Retinal pigment epithelial cell (primary cell): ENCODE data around the gene RSPO3.
"Not testable (repeated sequence)": the region's sequence is repeated elsewhere in the genome, so short reads cannot be mapped to it uniquely, and the experiment has no call there.

Source experiments
- DNase-seq: peaks from one replicate; pipeline ENCODE4 v3.0.0-alpha.2; 2010; ENCODE audit warnings: low read depth
- H3K4me3 ChIP-seq: 2 replicates; pipeline ENCODE4 v1.5.1; 2011; ENCODE audit warnings: mild to moderate bottlenecking, low read length, control low read depth, moderate library complexity
- TF ChIP-seq, protein P1 (sequence below): conservative IDR thresholded peaks from 2 replicates; pipeline ENCODE4 v1.5.1; 2011; ENCODE audit warnings: low read depth, low read length, control low read depth, inconsistent platforms

The RSPO3 gene

DNA sequence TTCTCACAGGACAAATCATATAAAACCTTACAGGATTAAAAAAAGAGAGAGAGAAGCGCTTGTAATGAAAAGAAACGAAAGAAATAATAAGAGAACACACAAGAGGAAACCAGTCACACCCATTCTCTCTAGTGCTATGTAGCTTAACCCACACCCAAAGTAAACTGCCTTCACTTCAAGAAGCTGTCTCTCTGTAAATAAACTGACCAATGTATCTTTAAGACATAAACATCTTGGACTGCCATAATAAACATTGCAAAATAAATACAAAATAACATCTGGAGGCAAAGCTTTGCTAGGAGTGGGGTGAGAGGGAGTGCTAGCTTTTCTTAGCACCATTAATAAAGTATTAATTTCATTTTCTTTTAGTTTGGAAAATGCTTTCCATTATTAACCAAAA is 86.6 kb downstream of the RSPO3 start:
- TF ChIP-seq, protein P1, sequence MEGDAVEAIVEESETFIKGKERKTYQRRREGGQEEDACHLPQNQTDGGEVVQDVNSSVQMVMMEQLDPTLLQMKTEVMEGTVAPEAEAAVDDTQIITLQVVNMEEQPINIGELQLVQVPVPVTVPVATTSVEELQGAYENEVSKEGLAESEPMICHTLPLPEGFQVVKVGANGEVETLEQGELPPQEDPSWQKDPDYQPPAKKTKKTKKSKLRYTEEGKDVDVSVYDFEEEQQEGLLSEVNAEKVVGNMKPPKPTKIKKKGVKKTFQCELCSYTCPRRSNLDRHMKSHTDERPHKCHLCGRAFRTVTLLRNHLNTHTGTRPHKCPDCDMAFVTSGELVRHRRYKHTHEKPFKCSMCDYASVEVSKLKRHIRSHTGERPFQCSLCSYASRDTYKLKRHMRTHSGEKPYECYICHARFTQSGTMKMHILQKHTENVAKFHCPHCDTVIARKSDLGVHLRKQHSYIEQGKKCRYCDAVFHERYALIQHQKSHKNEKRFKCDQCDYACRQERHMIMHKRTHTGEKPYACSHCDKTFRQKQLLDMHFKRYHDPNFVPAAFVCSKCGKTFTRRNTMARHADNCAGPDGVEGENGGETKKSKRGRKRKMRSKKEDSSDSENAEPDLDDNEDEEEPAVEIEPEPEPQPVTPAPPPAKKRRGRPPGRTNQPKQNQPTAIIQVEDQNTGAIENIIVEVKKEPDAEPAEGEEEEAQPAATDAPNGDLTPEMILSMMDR = no peak
- no peak overlapping the region for H3K4me3 ChIP-seq
- no peak for DNase-seq

DNA sequence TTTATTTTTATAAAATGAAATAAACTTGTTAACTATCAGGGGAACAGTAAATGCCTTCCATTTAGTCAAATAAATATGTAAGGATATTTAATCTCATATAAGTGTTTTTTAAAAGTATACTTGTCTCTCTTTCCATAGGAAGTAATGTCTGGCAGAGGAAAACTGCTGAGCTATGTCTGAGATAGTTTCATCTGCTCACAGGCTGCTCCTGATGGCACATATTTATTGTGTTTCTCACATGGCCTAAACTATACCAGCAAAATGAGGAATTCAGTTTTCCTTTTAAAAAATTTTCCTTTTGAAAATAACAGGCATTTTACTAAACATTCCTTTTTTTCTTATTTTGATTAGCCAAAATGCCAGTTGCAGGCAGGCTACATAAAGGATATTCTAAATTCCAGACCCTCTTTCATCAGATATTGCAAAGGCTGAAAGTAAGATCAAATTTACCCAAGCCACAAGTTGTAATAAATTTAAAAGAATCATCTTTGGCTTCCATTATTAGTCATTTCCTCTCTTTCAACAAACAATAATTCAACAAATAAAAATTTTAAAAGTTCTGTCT is 88.1 kb downstream of the RSPO3 start:
- no peak overlapping the region for H3K4me3 ChIP-seq
- DNase-seq = no peak
- TF ChIP-seq, protein P1 = no peak

DNA sequence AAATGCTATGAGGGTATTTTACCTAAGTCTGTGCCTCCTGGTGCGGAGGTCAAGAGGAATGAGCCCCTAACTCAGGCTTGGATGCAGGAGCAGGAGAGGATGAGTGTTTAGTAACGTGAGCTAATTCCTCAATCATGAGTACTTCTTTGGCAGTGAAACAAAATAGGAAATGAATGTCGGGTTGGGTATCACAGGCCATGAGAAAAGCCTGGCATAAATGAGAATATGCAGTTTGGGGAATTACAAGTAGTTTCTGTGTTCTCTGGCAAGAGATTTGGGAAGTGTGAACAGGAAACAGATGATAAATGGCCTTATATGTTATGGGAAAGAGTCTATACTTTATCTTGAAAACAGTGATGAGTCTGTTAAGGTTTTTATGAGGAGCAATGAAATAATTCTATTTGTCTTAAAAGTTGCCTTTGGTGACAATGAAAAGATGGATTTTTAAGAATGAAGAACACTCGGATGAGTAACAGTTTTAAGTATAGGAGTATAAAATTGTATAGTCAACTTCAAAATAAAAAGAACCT is 89.2 kb downstream of the RSPO3 start:
- no peak for DNase-seq
- TF ChIP-seq, protein P1 = no peak

DNA sequence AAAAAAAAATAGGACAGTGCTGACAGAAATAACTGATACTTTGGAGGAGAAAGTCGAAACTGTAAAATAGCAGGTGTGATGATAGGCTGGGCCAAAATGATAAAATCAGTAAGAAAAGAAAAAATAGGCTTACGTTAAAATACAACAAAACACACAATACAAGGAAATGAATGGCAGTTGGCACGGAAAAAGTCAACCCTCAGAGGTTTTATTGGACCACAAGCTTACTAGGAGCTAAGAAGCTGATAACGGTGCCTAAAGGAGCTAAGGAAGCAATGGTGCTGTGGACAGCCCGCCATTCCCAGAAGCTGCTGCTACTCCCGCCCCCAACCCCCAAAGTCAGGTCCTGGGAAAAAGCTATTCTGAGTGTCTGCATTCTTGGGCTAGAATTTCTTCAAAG is 92.3 kb downstream of the RSPO3 start:
- no peak for DNase-seq
- TF ChIP-seq, protein P1 = no peak
- H3K4me3 ChIP-seq = no peak overlapping the region

More for the DNA sequence above, 89.2 kb downstream of the RSPO3 start:
- no peak overlapping the region for H3K4me3 ChIP-seq

DNA sequence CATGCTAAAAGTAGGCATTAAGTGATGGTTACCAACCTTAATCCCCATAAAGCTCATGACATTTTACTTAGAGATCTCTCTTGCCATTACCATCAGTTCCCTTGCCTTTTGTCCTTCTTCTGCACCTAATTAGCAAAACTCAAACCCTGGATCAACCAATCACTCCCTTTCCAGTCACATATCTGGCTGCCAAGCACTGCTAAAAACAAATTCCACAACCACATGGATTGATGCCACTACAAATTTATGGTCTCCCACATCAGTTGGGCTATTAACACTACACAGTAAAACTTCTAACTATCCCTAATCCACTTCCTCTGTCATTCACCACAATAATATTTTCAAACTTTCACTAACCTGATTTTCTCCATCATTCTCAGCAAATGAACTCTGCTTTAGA is 93.9 kb downstream of the RSPO3 start:
- DNase-seq = no peak
- TF ChIP-seq, protein P1 = no peak
- no peak overlapping the region for H3K4me3 ChIP-seq

DNA sequence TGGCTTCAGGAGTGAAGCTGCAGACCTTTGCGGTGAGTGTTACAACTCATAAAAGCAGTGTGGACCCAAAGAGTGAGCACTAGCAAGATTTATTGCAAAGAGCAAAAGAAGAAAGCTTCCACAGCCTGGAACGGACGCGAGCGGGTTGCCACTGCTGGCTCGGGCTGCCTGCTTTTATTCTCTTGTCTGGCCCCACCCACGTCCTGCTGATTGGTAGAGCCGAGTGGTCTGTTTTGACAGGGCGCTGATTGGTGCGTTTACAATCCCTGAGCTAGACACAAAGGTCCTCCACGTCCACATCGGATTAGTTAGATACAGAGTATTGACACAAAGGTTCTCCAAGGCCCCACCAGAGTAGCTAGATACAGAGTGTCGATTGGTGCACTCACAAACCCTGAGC is 95.6 kb downstream of the RSPO3 start:
- not testable (repeated sequence) for H3K4me3 ChIP-seq, DNase-seq

DNA sequence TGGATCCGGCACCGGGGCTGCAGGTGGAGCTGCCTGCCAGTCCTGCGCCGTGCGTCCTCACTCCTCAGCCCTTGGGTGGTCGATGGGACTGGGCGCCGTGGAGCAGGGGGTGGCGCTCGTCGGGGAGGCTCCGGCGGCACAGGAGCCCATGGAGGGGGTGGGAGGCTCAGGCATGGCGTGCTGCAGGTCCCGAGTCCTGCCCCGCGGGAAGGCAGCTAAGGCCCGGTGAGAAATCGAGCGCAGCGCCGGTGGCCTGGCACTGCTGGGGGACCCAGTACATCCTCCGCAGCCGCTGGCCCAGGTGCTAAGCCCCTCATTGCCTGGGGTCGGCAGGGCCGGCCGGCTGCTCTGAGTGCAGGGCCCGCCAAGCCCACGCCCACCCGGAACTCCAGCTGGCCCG is 96.1 kb downstream of the RSPO3 start:
- not testable (repeated sequence) for H3K4me3 ChIP-seq

DNA sequence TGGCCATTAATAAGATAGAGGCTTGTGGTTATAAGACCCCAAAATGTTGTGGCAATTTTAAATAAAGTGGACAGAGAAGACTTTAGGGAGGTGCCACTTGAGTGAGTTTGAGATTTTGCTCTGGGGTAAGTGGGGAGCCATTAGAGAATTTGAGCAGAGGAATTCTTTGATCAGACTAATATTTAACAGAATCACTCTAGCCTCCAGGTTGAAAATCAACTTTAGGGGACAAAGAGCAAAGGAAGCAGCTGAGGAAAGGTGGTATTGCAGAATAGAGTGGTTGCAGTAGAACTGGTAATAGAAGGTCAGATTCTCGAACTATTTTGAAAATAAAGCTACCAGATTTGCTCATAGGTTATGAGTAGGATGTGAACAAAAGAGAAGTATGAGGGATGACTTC is 97.5 kb downstream of the RSPO3 start:
- TF ChIP-seq, protein P1 = no peak
- DNase-seq = no peak
- H3K4me3 ChIP-seq = no peak overlapping the region

More for the DNA sequence above, 96.1 kb downstream of the RSPO3 start:
- DNase-seq = not testable (repeated sequence)
